ENCODE data around the gene CHAT. TPM values are rescaled to one million over a fixed set of nuclear protein-coding genes. Genes with fewer than 3 reads are reported as not detected.

Gene CHAT
- total and polyA plus RNA-seq, 2 donors (not counting 3 experiments of a cell fraction or from before 2014, with no cell fraction given), result not detected

DNA sequence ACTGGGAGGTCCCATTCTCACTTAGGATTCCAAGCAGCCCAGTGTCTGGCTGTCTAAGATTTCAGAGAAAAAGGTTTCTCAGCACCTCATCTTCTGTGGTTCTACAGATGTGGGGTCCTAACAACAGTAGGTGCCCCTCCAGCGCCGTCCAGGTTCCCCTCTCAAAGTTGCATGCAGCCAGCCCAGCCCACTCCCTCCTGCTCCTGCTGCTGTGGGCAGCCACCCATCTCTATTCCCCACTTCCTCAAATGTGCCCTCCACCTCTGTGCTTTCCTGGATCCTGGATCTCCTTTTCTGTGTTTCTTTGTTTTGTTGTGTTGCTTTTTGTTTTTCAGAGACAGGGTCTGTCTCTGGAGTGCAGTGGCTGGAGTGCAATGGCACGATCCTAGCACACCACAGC, 17.0 kb upstream of the CHAT start:
- Histone ChIP-seq H3K36me3 (ENCODE audit: control insufficient read depth in 2 of 2, extremely low read depth in 1 of 2, insufficient read depth in 2 of 2, low read length in 2 of 2) (no peaks in the 10 kb centered on the region), H3K9me1 (replicated peaks; ENCODE audit: control insufficient read depth, extremely low read depth, insufficient read depth, low read length) (no peaks in the 10 kb centered on the region), H4K20me1 (replicated peaks; ENCODE audit: control insufficient read depth, extremely low read depth, insufficient read depth, low read length) (no peaks in the 10 kb centered on the region), H3K79me2 (ENCODE audit: control insufficient read depth, insufficient read depth, low read length) (no peaks in the 10 kb centered on the region), H2AFZ (ENCODE audit: low read depth, low read length) (no peak overlapping the region), H3K4me3 (replicated peaks in 1 of 3; ENCODE audit: insufficient read depth in 1 of 3, low read depth in 1 of 3, low read length in 3 of 3) (no peak overlapping the region), H3K27ac (ENCODE audit: insufficient read depth, low read depth, low read length) (no peak overlapping the region), H3K4me2 (ENCODE audit: insufficient read depth, low read length) (no peak overlapping the region), H3K9ac (replicated peaks; ENCODE audit: extremely low read depth, insufficient read depth, low read length) (no peak overlapping the region), H3K9me3 (replicated peaks; ENCODE audit: control insufficient read depth, insufficient read depth, low read length) (no peaks in the 10 kb centered on the region), H3K4me1 (ENCODE audit: control insufficient read depth, extremely low read depth, insufficient read depth, low read length) (peaks cover 3% of the 10 kb centered on the region), H3K27me3 (ENCODE audit: control insufficient read depth in 2 of 2, insufficient read depth in 2 of 2, low read length in 2 of 2) (no peaks in the 10 kb centered on the region)
- POLR2A ChIA-PET, result no interaction called here
- intact Hi-C loops (cut with micrococcal nuclease) (loop anchor here (10.0 kb wide), 1 partner anchor 1298 kb away; no protein-coding TSS in a partner anchor), dilution Hi-C loops (cut with MboI; ENCODE audit: extremely low pct_ligation_motif_present, low sequenced_read_pairs) (no loop called here)
- no peak for FAIRE-seq
- BruUV-seq (replicated peaks), result no TSS peak
- TF ChIP-seq JUN (IDR thresholded peaks at IDR 0.05; ENCODE audit: borderline replicate concordance, insufficient read depth, insufficient read length, low read depth), result no peak
- DNase-seq (ENCODE audit: low read depth, low spot score), result no peak
- CTCF ChIA-PET, result interaction anchor here (2.3 kb wide), 1 partner anchor 678 kb away, joined by 20 read pairs; no protein-coding TSS in a partner anchor

GRCh38 chr10:49597426-49598163, 16.2 kb upstream of the CHAT start:
- TF ChIP-seq POLR2AphosphoS5 (IDR thresholded peaks at IDR 0.05; ENCODE audit: insufficient read depth, low read depth, low read length) (no peak), CTCF (IDR thresholded peaks at IDR 0.05; ENCODE audit: extremely low read depth in 1 of 2, insufficient read depth in 1 of 2, low read depth in 1 of 2, low read length in 2 of 2) (no peak), EZH2 (IDR thresholded peaks at IDR 0.05; ENCODE audit: borderline replicate concordance, low read depth, low read length, severe bottlenecking) (no peak), POLR2A (IDR thresholded peaks at IDR 0.05; ENCODE audit: low read depth, low read length) (no peak), GATA2 (IDR thresholded peaks at IDR 0.05; ENCODE audit: insufficient read depth, insufficient read length, low read depth, low read length) (no peak), FOS (IDR thresholded peaks at IDR 0.05; ENCODE audit: borderline replicate concordance, insufficient read depth, low read length) (no peak), JUN (IDR thresholded peaks at IDR 0.05; ENCODE audit: borderline replicate concordance, insufficient read depth, insufficient read length, low read depth) (no peak)
- TF ChIP-seq, protein P1, sequence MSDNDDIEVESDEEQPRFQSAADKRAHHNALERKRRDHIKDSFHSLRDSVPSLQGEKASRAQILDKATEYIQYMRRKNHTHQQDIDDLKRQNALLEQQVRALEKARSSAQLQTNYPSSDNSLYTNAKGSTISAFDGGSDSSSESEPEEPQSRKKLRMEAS (IDR thresholded peaks at IDR 0.05; ENCODE audit: insufficient read depth, insufficient read length), result no peak
- H2AFZ ChIP-seq (ENCODE audit: low read depth, low read length), result no peak overlapping the region
- no peak for DNase-seq (ENCODE audit: low read depth, low spot score)
- no peaks in the 10 kb centered on the region for H3K27me3 ChIP-seq (ENCODE audit: control insufficient read depth in 2 of 2, insufficient read depth in 2 of 2, low read length in 2 of 2)
- H3K27ac ChIP-seq (ENCODE audit: insufficient read depth, low read depth, low read length), result no peak overlapping the region
- H3K9me1 ChIP-seq (replicated peaks; ENCODE audit: control insufficient read depth, extremely low read depth, insufficient read depth, low read length), result no peaks in the 10 kb centered on the region
- no peak overlapping the region for H3K9ac ChIP-seq (replicated peaks; ENCODE audit: extremely low read depth, insufficient read depth, low read length)
- CTCF ChIA-PET, result no interaction called here
- H4K20me1 ChIP-seq (replicated peaks; ENCODE audit: control insufficient read depth, extremely low read depth, insufficient read depth, low read length), result no peaks in the 10 kb centered on the region
- no peak overlapping the region for H3K4me2 ChIP-seq (ENCODE audit: insufficient read depth, low read length)
- H3K9me3 ChIP-seq (replicated peaks; ENCODE audit: control insufficient read depth, insufficient read depth, low read length), result no peaks in the 10 kb centered on the region
- dilution Hi-C loops (cut with MboI; ENCODE audit: extremely low pct_ligation_motif_present, low sequenced_read_pairs) (no loop called here), intact Hi-C loops (cut with micrococcal nuclease) (loop anchor here (10.0 kb wide), 1 partner anchor 1297 kb away; no protein-coding TSS in a partner anchor)
- H3K4me1 ChIP-seq (ENCODE audit: control insufficient read depth, extremely low read depth, insufficient read depth, low read length), result peaks cover 3% of the 10 kb centered on the region
- H3K36me3 ChIP-seq (ENCODE audit: control insufficient read depth in 2 of 2, extremely low read depth in 1 of 2, insufficient read depth in 2 of 2, low read length in 2 of 2), result no peaks in the 10 kb centered on the region
- no peaks in the 10 kb centered on the region for H3K79me2 ChIP-seq (ENCODE audit: control insufficient read depth, insufficient read depth, low read length)
- H3K4me3 ChIP-seq (replicated peaks in 1 of 3; ENCODE audit: insufficient read depth in 1 of 3, low read depth in 1 of 3, low read length in 3 of 3), result no peak overlapping the region
- no peak for FAIRE-seq
- POLR2A ChIA-PET, result no interaction called here
- BruUV-seq (replicated peaks), result no TSS peak
